Breast epithelium (tissue), 3 donors: ENCODE results near the gene LACC1.

Experiments
- CTCF ChIP-seq, 3 donors: fragments of 450-650 bp; IDR thresholded peaks; one replicate each; pipeline ENCODE4 v1.5.1; 2016 to 2017; ENCODE audit warnings: antibody characterized with exemption in 3 of 3, mild to moderate bottlenecking in 3 of 3, moderate library complexity in 3 of 3
- POLR2AphosphoS5 ChIP-seq, 3 donors: sonication (generic); formaldehyde crosslinking; IDR thresholded peaks; one replicate each; pipeline ENCODE4 v1.6.1; 2017; ENCODE audit warnings: antibody characterized with exemption in 3 of 3

DNA sequence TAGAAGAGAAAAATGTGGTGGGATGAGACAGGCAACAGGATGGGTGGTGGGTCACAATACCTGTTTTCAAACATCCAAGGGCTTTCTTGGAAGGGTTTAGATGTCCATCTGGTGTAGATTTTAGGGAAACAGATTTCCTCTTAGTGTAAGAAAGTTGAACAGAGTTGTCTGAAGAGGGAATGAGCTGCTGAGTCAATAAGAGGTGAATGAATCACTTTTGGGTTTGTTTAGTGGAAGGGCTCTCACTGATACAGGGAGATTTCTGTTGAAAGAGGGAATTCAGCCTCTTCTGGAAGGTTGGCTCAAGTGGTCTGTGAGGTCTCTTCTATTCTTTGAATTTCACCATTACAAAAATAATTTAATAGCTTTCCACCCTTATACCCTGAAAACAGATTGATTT lies 54.6 kb downstream of the LACC1 start:
- TF ChIP-seq POLR2AphosphoS5 (IDR thresholded peaks at IDR 0.05), result no peak
- TF ChIP-seq CTCF (IDR thresholded peaks at IDR 0.05), result no peak
